Measurements from ENCODE around the gene KDM7A. TPM values are rescaled to one million over a fixed set of nuclear protein-coding genes. Genes with fewer than 3 reads are reported as not detected.
"Not testable (repeated sequence)": the region's sequence is repeated elsewhere in the genome, so short reads cannot be mapped to it uniquely, and the experiment has no call there.

Gene KDM7A
- total RNA-seq, 2 experiments from 2014 or later, result 43.3 to 46.5 TPM

GRCh38 chr7:140205600-140205999, 28.8 kb upstream of the KDM7A start:
- Mint-ChIP-seq H3K36me3 (ENCODE audit: low read depth) (no peaks in the 10 kb centered on the region), H3K4me1 (ENCODE audit: low read depth) (peaks cover 34% of the 10 kb centered on the region)
- no peak for ATAC-seq (ENCODE audit: poor library complexity)

DNA sequence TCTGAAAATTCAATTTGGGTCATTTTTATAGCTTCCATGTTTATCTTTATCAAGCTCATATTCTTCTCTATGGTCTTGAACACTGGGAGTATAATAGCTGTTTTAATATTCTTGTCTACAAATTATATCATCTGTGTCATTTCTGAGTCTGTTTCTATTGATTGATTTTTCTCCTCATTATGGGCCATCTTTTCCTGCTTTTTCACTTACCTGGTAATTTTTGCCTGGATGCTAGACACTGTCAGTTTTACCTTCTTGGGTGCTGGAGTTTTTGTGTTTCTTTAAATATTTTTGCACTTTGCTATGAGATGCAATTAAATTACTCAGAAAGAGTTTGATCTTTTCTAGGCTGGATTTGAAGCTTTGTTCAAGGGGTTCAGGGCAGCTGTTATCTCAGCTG, 26.8 kb upstream of the KDM7A start:
- no peak for DNase-seq
- H3K4me1 ChIP-seq (ENCODE audit: insufficient read depth, low read length), result no peaks in the 10 kb centered on the region
- no peaks in the 10 kb centered on the region for H3K9me3 ChIP-seq (ENCODE audit: control insufficient read depth in 1 of 2, insufficient read depth in 1 of 2, low read length in 2 of 2)
- intact Hi-C loops (cut with DNase I, micrococcal nuclease), result no loop called here
- no peak for TF ChIP-seq CTCF (IDR thresholded peaks at IDR 0.05)
- no peak for ATAC-seq (ENCODE audit: poor library complexity)
- CTCF ChIA-PET, result no interaction called here
- no peak overlapping the region for H3K27ac ChIP-seq (ENCODE audit: low read depth in 1 of 2, low read length in 2 of 2)
- H3K27me3 Mint-ChIP-seq, result no peaks in the 10 kb centered on the region
- H3K36me3 Mint-ChIP-seq (ENCODE audit: low read depth), result no peaks in the 10 kb centered on the region
- H3K36me3 ChIP-seq (ENCODE audit: insufficient read depth, low read length), result no peaks in the 10 kb centered on the region
- H3K9me3 Mint-ChIP-seq, result no peaks in the 10 kb centered on the region
- H3K4me3 Mint-ChIP-seq, result no peak overlapping the region
- H3K27ac Mint-ChIP-seq, result no peak overlapping the region
- H3K4me3 ChIP-seq (ENCODE audit: low read length), result no peak overlapping the region
- POLR2A ChIA-PET, result no interaction called here
- H3K27me3 ChIP-seq (ENCODE audit: control insufficient read depth in 1 of 2, insufficient read depth in 2 of 2, low read length in 2 of 2), result no peaks in the 10 kb centered on the region
- H3K4me1 Mint-ChIP-seq (ENCODE audit: low read depth), result peaks cover 20% of the 10 kb centered on the region

More at GRCh38 chr7:140205600-140205999, 28.8 kb upstream of the KDM7A start:
- intact Hi-C loops (cut with DNase I, micrococcal nuclease), result no loop called here
- H3K36me3 ChIP-seq (ENCODE audit: insufficient read depth, low read length), result no peaks in the 10 kb centered on the region
- peaks cover 18% of the 10 kb centered on the region for H3K4me1 ChIP-seq (ENCODE audit: insufficient read depth, low read length)
- Mint-ChIP-seq H3K4me3 (no peak overlapping the region), H3K27ac (no peak overlapping the region), H3K9me3 (no peaks in the 10 kb centered on the region), H3K27me3 (no peaks in the 10 kb centered on the region)
- DNase-seq, result no peak
- POLR2A ChIA-PET, result interaction anchor here (5.2 kb wide), 1 partner anchor 29 kb away, joined by 43 read pairs; the partner anchor contains the start of gene KDM7A
- H3K4me3 ChIP-seq (ENCODE audit: low read length), result no peak overlapping the region
- no peaks in the 10 kb centered on the region for H3K27me3 ChIP-seq (ENCODE audit: control insufficient read depth in 1 of 2, insufficient read depth in 2 of 2, low read length in 2 of 2)
- TF ChIP-seq CTCF (IDR thresholded peaks at IDR 0.05), result no peak
- no peak overlapping the region for H3K27ac ChIP-seq (ENCODE audit: low read depth in 1 of 2, low read length in 2 of 2)
- CTCF ChIA-PET, result no interaction called here
- no peaks in the 10 kb centered on the region for H3K9me3 ChIP-seq (ENCODE audit: control insufficient read depth in 1 of 2, insufficient read depth in 1 of 2, low read length in 2 of 2)

GRCh38 chr7:140202942-140203341, 26.2 kb upstream of the KDM7A start:
- H3K27ac Mint-ChIP-seq; DNase-seq; H3K9me3 Mint-ChIP-seq; intact Hi-C loops (cut with DNase I, micrococcal nuclease); H3K4me3 Mint-ChIP-seq; ATAC-seq (ENCODE audit: poor library complexity); H3K9me3 ChIP-seq (ENCODE audit: control insufficient read depth in 1 of 2, insufficient read depth in 1 of 2, low read length in 2 of 2); H3K4me1 ChIP-seq (ENCODE audit: insufficient read depth, low read length); H3K27ac ChIP-seq (ENCODE audit: low read depth in 1 of 2, low read length in 2 of 2); POLR2A ChIA-PET; H3K27me3 ChIP-seq (ENCODE audit: control insufficient read depth in 1 of 2, insufficient read depth in 2 of 2, low read length in 2 of 2); H3K36me3 ChIP-seq (ENCODE audit: insufficient read depth, low read length); H3K36me3 Mint-ChIP-seq (ENCODE audit: low read depth); H3K27me3 Mint-ChIP-seq; H3K4me3 ChIP-seq (ENCODE audit: low read length): not testable (repeated sequence)
- CTCF ChIA-PET, result interaction anchor here (0.9 kb wide), 1 partner anchor 10 kb away, joined by 3 read pairs; no protein-coding TSS in a partner anchor
- peaks cover 19% of the 10 kb centered on the region for H3K4me1 Mint-ChIP-seq (ENCODE audit: low read depth)

GRCh38 chr7:140201393-140201792, 24.6 kb upstream of the KDM7A start:
- ChIA-PET CTCF (interaction anchor here (0.6 kb wide), 1 partner anchor 135 kb away, joined by 3 read pairs; no protein-coding TSS in a partner anchor), POLR2A (interaction anchor here (1.2 to 1.3 kb wide), 2 partner anchors 12 to 24 kb away, joined by 3 to 5 read pairs; partner anchors contain the start of gene KDM7A)
- no peak for TF ChIP-seq CTCF (IDR thresholded peaks at IDR 0.05)
- no peak overlapping the region for H3K27ac Mint-ChIP-seq
- H3K27me3 Mint-ChIP-seq, result no peaks in the 10 kb centered on the region
- H3K4me1 ChIP-seq (ENCODE audit: insufficient read depth, low read length), result peaks cover 4% of the 10 kb centered on the region
- H3K36me3 Mint-ChIP-seq (ENCODE audit: low read depth), result no peaks in the 10 kb centered on the region
- no peak for DNase-seq
- no peak overlapping the region for H3K4me3 ChIP-seq (ENCODE audit: low read length)
- H3K4me1 Mint-ChIP-seq (ENCODE audit: low read depth), result peaks cover 6% of the 10 kb centered on the region
- no peak overlapping the region for H3K4me3 Mint-ChIP-seq
- no peak for ATAC-seq (ENCODE audit: poor library complexity)
- H3K27ac ChIP-seq (ENCODE audit: low read depth in 1 of 2, low read length in 2 of 2), result no peak overlapping the region
- intact Hi-C loops (cut with DNase I, micrococcal nuclease), result no loop called here
- no peaks in the 10 kb centered on the region for H3K27me3 ChIP-seq (ENCODE audit: control insufficient read depth in 1 of 2, insufficient read depth in 2 of 2, low read length in 2 of 2)
- no peaks in the 10 kb centered on the region for H3K36me3 ChIP-seq (ENCODE audit: insufficient read depth, low read length)
- H3K9me3 Mint-ChIP-seq, result no peaks in the 10 kb centered on the region
- no peaks in the 10 kb centered on the region for H3K9me3 ChIP-seq (ENCODE audit: control insufficient read depth in 1 of 2, insufficient read depth in 1 of 2, low read length in 2 of 2)
